Fibroblast of the aortic adventitia (primary cell): ENCODE measurements around the gene CHRND. TPM values are rescaled to one million over a fixed set of nuclear protein-coding genes. Genes with fewer than 3 reads are reported as not detected.

Experiments used
- DNase-seq: peaks from one replicate; pipeline ENCODE4 v3.0.0-alpha.2; 2010; ENCODE audit warnings: low read depth
- H3K4me3 ChIP-seq: 2 replicates; pipeline ENCODE4 v1.5.1; 2011; ENCODE audit warnings: low read depth, mild to moderate bottlenecking, control low read depth, low read length, moderate library complexity
- CTCF ChIP-seq: IDR thresholded peaks from 2 replicates; pipeline ENCODE4 v1.5.1; 2011; ENCODE audit warnings: mild to moderate bottlenecking, low read length, control low read depth, inconsistent platforms; ENCODE audit not compliant: insufficient read depth
- total RNA-seq: library from RNA; depleted of rRNA; stranded (reverse); fragments of >200 nt; gene quantifications from 2 replicates; pipeline ENCODE4 v1.2.3, GENCODE V29; 2012; ENCODE audit warnings: low replicate concordance

CHRND gene
- total RNA-seq, 1 donor, result not detected

GRCh38 chr2:232543491-232543890 is 17.5 kb downstream of the CHRND start:
- no peak for DNase-seq
- no peak overlapping the region for H3K4me3 ChIP-seq
- no peak for TF ChIP-seq CTCF

GRCh38 chr2:232543928-232544631 is 18.1 kb downstream of the CHRND start:
- TF ChIP-seq CTCF, result no peak
- H3K4me3 ChIP-seq, result no peak overlapping the region
- DNase-seq, result no peak

- DNase-seq, result no peak
- TF ChIP-seq CTCF, result no peak
- H3K4me3 ChIP-seq, result no peak overlapping the region
These were observed 18.7 kb downstream of the CHRND start for GRCh38 chr2:232544674-232545073.

GRCh38 chr2:232545511-232546375 is 19.8 kb downstream of the CHRND start:
- DNase-seq, result no peak

GRCh38 chr2:232547991-232548390 is 22.0 kb downstream of the CHRND start:
- TF ChIP-seq CTCF, result no peak
- no peak for DNase-seq
- no peak overlapping the region for H3K4me3 ChIP-seq

More at GRCh38 chr2:232545511-232546375, 19.8 kb downstream of the CHRND start:
- no peak overlapping the region for H3K4me3 ChIP-seq
- no peak for TF ChIP-seq CTCF

- TF ChIP-seq CTCF, result no peak
- DNase-seq, result peak; percentile 44
- peak overlapping the region; percentile 95 for H3K4me3 ChIP-seq
These were observed 23.8 kb downstream of the CHRND start for GRCh38 chr2:232549655-232550353.
